ENCODE data around the gene VAT1L. TPM values are rescaled to one million over a fixed set of nuclear protein-coding genes. Genes with fewer than 3 reads are reported as not detected.

VAT1L gene
- total RNA-seq, 2 donors from 2014 or later: 0.33 to 2.3 TPM

DNA sequence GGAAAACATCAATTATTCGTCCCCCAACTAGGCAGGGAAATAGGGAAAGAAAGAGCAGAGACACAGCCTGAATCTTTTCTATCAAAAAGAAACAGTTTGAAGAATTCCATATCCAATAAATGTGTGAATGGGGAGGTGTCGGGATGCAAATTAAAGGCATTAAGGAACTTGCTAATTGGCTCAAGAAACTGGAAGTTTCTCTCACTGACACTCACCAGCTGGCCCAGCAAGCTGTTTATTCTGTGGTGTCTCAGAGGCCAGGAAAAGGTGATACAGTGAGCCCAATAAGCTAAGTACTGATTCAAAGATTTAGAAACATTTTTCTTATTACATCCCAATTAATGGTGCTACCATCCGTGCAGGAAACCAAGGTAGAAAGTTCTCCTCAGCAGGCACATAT lies 129.6 kb downstream of the VAT1L start:
- Histone ChIP-seq H3K9me3 (no peaks in the 10 kb centered on the region), H3K36me3 (replicated peaks in 1 of 2; ENCODE audit: insufficient read depth in 1 of 2, low read depth in 2 of 2) (no peaks in the 10 kb centered on the region), H3K27ac (peak overlapping the region in 1 of 4 donors; percentile 42), H3K4me1 (peaks cover 18% of the 10 kb centered on the region), H3K4me3 (no peak overlapping the region), H3K27me3 (no peaks in the 10 kb centered on the region)
- 69 to 88% methylated on average over 3 of the region's 3 CpGs for WGBS, 2 donors
- DNase-seq: no peak
- no peak for ATAC-seq
- TF ChIP-seq, protein P1, sequence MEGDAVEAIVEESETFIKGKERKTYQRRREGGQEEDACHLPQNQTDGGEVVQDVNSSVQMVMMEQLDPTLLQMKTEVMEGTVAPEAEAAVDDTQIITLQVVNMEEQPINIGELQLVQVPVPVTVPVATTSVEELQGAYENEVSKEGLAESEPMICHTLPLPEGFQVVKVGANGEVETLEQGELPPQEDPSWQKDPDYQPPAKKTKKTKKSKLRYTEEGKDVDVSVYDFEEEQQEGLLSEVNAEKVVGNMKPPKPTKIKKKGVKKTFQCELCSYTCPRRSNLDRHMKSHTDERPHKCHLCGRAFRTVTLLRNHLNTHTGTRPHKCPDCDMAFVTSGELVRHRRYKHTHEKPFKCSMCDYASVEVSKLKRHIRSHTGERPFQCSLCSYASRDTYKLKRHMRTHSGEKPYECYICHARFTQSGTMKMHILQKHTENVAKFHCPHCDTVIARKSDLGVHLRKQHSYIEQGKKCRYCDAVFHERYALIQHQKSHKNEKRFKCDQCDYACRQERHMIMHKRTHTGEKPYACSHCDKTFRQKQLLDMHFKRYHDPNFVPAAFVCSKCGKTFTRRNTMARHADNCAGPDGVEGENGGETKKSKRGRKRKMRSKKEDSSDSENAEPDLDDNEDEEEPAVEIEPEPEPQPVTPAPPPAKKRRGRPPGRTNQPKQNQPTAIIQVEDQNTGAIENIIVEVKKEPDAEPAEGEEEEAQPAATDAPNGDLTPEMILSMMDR (IDR thresholded peaks at IDR 0.05): no peak
- TF ChIP-seq POLR2A (IDR thresholded peaks at IDR 0.05): no peak
- intact Hi-C loops (cut with DNase I): no loop called here

DNA sequence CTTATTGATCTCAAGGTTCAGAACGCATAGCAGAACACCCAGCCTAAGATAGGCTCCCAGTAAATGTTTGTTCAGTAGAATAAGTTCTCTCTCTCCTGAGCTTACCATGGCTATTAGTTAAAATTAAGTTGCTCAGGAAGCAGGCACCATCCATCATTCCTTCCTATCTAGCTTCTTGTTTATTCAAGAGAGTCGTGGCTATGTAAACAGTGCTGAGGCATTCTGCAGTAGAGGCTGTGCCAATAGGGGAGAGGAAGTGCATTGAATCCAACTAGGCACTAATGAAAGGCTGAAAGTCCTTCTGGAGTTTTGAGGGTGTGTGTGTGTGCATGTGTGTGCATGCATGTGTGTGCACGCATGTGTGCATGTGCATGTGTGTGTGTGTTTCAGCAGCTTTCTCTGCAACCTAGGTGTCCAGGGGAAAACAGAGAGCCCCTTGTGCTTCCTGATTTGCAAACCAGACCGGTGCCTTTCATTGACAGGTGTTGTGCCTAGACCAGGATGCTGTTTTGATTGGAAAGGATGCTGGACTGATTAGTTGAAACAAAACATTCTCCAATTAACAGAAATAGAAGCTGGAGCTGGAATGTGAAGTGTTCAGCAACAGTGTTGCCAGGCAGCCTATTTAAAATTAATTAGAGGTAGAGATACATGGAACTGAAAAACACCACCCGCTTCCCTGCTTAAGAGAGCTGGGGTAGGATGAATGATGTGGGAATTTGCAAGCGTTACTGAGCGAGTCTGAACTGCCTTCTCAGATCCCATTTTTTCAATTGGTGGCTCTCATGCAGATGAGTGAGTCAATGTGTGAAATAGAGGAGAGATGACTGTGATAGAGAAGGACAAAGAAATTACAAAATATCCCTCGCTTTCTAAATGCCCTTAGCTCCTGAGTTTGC lies 130.7 kb downstream of the VAT1L start:
- no peaks in the 10 kb centered on the region for H3K27me3 ChIP-seq
- WGBS, 2 donors: 21 to 25% methylated on average over 8 of the region's 8 CpGs
- no peak overlapping the region for H3K4me3 ChIP-seq
- no peaks in the 10 kb centered on the region for H3K9me3 ChIP-seq
- peak overlapping the region in 2 of 4 donors; percentile 34 to 42 for H3K27ac ChIP-seq
- peak in 3 of 4 donors; percentile 19 to 56 (median 23) for DNase-seq
- peak; percentile 79 for ATAC-seq
- no peaks in the 10 kb centered on the region for H3K36me3 ChIP-seq (replicated peaks in 1 of 2; ENCODE audit: insufficient read depth in 1 of 2, low read depth in 2 of 2)
- intact Hi-C loops (cut with DNase I): no loop called here
- H3K4me1 ChIP-seq: peaks cover 18% of the 10 kb centered on the region
- no peak for TF ChIP-seq POLR2A (IDR thresholded peaks at IDR 0.05)
- TF ChIP-seq, protein P1 (IDR thresholded peaks at IDR 0.05): no peak

DNA sequence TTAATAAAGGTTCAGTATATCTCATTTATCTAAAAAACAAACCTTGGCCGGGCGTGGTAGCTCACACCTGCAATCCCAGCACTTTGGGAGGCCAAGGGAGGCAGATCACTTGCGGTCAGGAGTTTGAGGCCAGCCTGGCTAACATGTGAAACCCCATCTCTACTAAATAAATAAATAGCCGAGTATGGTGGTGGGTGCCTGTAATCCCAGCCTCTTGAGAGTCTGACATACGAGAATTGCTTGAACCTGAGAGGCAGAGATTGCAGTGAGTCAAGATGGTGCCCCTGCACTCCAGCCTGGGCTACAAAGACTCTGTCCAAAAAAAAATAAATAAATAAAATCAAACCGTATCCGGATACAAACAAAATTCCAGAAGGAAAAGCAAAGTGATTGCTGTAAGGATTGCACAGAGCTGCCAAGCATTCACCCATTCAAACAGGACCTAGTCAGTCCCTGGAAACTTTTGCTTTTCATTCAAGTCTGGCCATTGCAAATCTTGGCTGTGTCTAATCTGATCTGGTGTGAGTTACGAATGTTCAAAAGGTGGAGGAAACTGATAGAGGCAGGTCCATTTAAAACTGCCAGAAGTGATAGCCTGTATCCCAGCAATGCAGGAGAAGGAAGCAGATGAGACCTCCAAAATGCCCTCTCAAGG lies 131.5 kb downstream of the VAT1L start:
- TF ChIP-seq, protein P1 (IDR thresholded peaks at IDR 0.05): no peak
- TF ChIP-seq POLR2A (IDR thresholded peaks at IDR 0.05): no peak
- H3K36me3 ChIP-seq (replicated peaks in 1 of 2; ENCODE audit: insufficient read depth in 1 of 2, low read depth in 2 of 2): no peaks in the 10 kb centered on the region
- no peaks in the 10 kb centered on the region for H3K27me3 ChIP-seq
- no peak for DNase-seq
- 53 to 55% methylated on average over 8 of the region's 8 CpGs for WGBS, 2 donors
- no peak overlapping the region for H3K4me3 ChIP-seq
- intact Hi-C loops (cut with DNase I): no loop called here
- no peaks in the 10 kb centered on the region for H3K9me3 ChIP-seq
- peak overlapping the region in 1 of 4 donors; percentile 3 for H3K27ac ChIP-seq
- ATAC-seq: no peak
- peaks cover 18% of the 10 kb centered on the region for H3K4me1 ChIP-seq

DNA sequence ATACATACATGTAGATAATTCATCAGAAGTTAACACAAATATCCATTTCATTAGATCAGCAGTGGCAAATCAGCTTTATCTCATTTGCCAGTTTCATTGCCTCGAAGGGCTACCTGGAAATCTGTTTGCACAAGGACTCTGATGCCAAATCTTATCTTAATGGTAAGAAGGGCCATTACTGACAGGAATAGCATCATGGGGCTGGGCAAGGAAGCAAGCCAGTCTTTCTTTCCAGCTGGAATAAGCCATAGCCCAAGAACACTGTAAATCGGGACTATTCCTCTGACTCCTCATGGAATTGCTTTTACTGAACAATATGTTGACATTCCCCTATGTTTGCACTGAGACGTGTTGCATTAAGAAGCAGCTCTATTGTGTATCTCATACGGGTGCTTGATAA lies 132.6 kb downstream of the VAT1L start:
- no peak overlapping the region for H3K4me3 ChIP-seq
- WGBS, 2 donors: 51 to 57% methylated on average over 4 of the region's 4 CpGs
- H3K27ac ChIP-seq: no peak overlapping the region
- no peaks in the 10 kb centered on the region for H3K9me3 ChIP-seq
- H3K27me3 ChIP-seq: no peaks in the 10 kb centered on the region
- no peaks in the 10 kb centered on the region for H3K36me3 ChIP-seq (replicated peaks in 1 of 2; ENCODE audit: insufficient read depth in 1 of 2, low read depth in 2 of 2)
- DNase-seq (no peak), ATAC-seq (no peak)
- peaks cover 18% of the 10 kb centered on the region for H3K4me1 ChIP-seq
- intact Hi-C loops (cut with DNase I): no loop called here
- TF ChIP-seq, protein P1 (IDR thresholded peaks at IDR 0.05): no peak
- TF ChIP-seq POLR2A (IDR thresholded peaks at IDR 0.05): no peak
